Ovary (tissue), 3 donors: Measurements from ENCODE around the gene STK24.

Experiments used
- EP300 ChIP-seq: sonication (generic); formaldehyde crosslinking; IDR thresholded peaks from one replicate; pipeline ENCODE4 v1.6.1; 2017; ENCODE audit warnings: antibody characterized with exemption
- POLR2A ChIP-seq: fragments of 450-650 bp; IDR thresholded peaks from one replicate; pipeline ENCODE4 v1.6.1; 2017; ENCODE audit warnings: antibody characterized with exemption, mild to moderate bottlenecking, moderate library complexity
- TF ChIP-seq, protein P1 (sequence below), 3 donors: fragments of 450-650 bp in 2 of 3; fragments of 200-600 bp in 1 of 3; IDR thresholded peaks; one replicate each; pipeline versions ENCODE4 v1.5.1 to v1.8.0; 2016 to 2022; ENCODE audit warnings: antibody characterized with exemption in 3 of 3, mild to moderate bottlenecking in 1 of 3
- donor health status: DM: no; HTN: no; CAD: no.

DNA sequence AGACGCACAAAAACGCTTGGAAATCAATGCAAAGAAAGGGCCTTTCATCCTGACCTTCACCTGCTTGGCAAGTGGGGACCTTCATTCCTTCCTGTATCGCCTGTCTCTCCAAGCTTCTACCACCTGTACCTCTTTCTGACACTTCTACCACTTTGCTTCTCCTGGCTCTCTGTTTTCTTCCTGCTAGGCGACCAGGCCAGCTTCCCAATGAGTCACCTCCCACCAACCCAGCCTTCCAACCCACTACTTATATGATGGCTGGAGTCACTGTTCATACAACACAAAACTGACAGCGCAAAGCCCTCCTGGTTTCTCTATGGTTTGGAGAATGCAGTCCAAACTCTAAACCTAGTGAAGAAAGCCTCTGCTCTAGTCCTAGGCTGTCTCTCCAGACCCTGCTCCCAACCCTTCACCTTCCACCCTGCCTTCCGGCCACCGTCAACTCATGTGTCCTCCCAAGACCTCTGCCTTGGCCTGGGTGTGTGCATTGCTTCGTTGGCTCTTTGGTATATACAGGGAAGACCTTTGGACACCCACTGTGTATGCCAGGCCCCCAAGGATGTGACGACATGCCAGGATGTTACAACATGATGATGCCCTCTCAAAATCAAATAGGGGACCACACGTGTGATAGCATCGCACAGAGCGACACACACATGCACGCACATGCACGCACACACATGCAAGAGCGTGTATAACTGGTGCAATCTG is 148.5 kb downstream of the STK24 start:
- TF ChIP-seq POLR2A (no peak), EP300 (no peak)
- TF ChIP-seq, protein P1, sequence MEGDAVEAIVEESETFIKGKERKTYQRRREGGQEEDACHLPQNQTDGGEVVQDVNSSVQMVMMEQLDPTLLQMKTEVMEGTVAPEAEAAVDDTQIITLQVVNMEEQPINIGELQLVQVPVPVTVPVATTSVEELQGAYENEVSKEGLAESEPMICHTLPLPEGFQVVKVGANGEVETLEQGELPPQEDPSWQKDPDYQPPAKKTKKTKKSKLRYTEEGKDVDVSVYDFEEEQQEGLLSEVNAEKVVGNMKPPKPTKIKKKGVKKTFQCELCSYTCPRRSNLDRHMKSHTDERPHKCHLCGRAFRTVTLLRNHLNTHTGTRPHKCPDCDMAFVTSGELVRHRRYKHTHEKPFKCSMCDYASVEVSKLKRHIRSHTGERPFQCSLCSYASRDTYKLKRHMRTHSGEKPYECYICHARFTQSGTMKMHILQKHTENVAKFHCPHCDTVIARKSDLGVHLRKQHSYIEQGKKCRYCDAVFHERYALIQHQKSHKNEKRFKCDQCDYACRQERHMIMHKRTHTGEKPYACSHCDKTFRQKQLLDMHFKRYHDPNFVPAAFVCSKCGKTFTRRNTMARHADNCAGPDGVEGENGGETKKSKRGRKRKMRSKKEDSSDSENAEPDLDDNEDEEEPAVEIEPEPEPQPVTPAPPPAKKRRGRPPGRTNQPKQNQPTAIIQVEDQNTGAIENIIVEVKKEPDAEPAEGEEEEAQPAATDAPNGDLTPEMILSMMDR (IDR thresholded peaks at IDR 0.05) = no peak
